Measurements from ENCODE around the gene KNDC1.

Gene KNDC1

GRCh38 chr10:133185421-133185820, 25.4 kb downstream of the KNDC1 start:
- no peak overlapping the region for H3K27ac Mint-ChIP-seq
- no peaks in the 10 kb centered on the region for H3K9me3 Mint-ChIP-seq
- no peak overlapping the region for H3K4me3 Mint-ChIP-seq
- H3K27me3 Mint-ChIP-seq (ENCODE audit: low read depth) = peaks cover 6% of the 10 kb centered on the region
- TF ChIP-seq CTCF (IDR thresholded peaks at IDR 0.05; ENCODE audit: unreplicated experiment in 3 of 3) = no peak
- H3K36me3 Mint-ChIP-seq (ENCODE audit: low read depth) = peaks cover 5% of the 10 kb centered on the region
- peaks cover 4% of the 10 kb centered on the region for H3K4me1 Mint-ChIP-seq

GRCh38 chr10:133185916-133186315, 25.9 kb downstream of the KNDC1 start:
- Mint-ChIP-seq H3K36me3 (ENCODE audit: low read depth) (peaks cover 5% of the 10 kb centered on the region), H3K9me3 (no peaks in the 10 kb centered on the region), H3K4me1 (peaks cover 4% of the 10 kb centered on the region), H3K27ac (no peak overlapping the region), H3K27me3 (ENCODE audit: low read depth) (peaks cover 11% of the 10 kb centered on the region), H3K4me3 (no peak overlapping the region)
- TF ChIP-seq CTCF (IDR thresholded peaks at IDR 0.05; ENCODE audit: unreplicated experiment in 3 of 3) = no peak

- peaks cover 14% of the 10 kb centered on the region for H3K27me3 Mint-ChIP-seq (ENCODE audit: low read depth)
- no peak overlapping the region for H3K4me3 Mint-ChIP-seq
- TF ChIP-seq CTCF (IDR thresholded peaks at IDR 0.05; ENCODE audit: unreplicated experiment in 3 of 3) = no peak
- H3K36me3 Mint-ChIP-seq (ENCODE audit: low read depth) = peaks cover 5% of the 10 kb centered on the region
- peaks cover 4% of the 10 kb centered on the region for H3K4me1 Mint-ChIP-seq
- H3K9me3 Mint-ChIP-seq = no peaks in the 10 kb centered on the region
- no peak overlapping the region for H3K27ac Mint-ChIP-seq
These were observed 26.5 kb downstream of the KNDC1 start for GRCh38 chr10:133186416-133187090.

GRCh38 chr10:133187091-133187905, 27.3 kb downstream of the KNDC1 start:
- Mint-ChIP-seq H3K4me3 (no peak overlapping the region), H3K27me3 (ENCODE audit: low read depth) (peaks cover 18% of the 10 kb centered on the region), H3K4me1 (peaks cover 4% of the 10 kb centered on the region), H3K36me3 (ENCODE audit: low read depth) (peaks cover 10% of the 10 kb centered on the region), H3K9me3 (peaks cover 6% of the 10 kb centered on the region), H3K27ac (no peak overlapping the region)
- TF ChIP-seq CTCF (IDR thresholded peaks at IDR 0.05; ENCODE audit: unreplicated experiment in 3 of 3) = no peak

- peaks cover 10% of the 10 kb centered on the region for H3K9me3 Mint-ChIP-seq
- H3K4me1 Mint-ChIP-seq = peaks cover 4% of the 10 kb centered on the region
- peaks cover 18% of the 10 kb centered on the region for H3K27me3 Mint-ChIP-seq (ENCODE audit: low read depth)
- TF ChIP-seq CTCF (IDR thresholded peaks at IDR 0.05; ENCODE audit: unreplicated experiment in 3 of 3) = no peak
- peaks cover 11% of the 10 kb centered on the region for H3K36me3 Mint-ChIP-seq (ENCODE audit: low read depth)
- no peak overlapping the region for H3K4me3 Mint-ChIP-seq
- H3K27ac Mint-ChIP-seq = no peak overlapping the region
These were observed 28.1 kb downstream of the KNDC1 start for GRCh38 chr10:133187906-133188681.
